HL-60 (cell line): Measurements from ENCODE around the gene STAT6.

Experiments used
- DNase-seq, 2 experiments: peaks; one replicate each; pipeline ENCODE4 v3.0.0-alpha.2; 2010 to 2020; ENCODE audit warnings: low read depth in 1 of 2, low spot score in 1 of 2
- H3K27ac ChIP-seq: fragments of 250-450 bp; sonication (Bioruptor Pico); replicated peaks from 2 replicates; pipeline ENCODE4 v1.5.1; 2020; ENCODE audit warnings: mild to moderate bottlenecking, moderate library complexity
- H3K27me3 ChIP-seq: fragments of 250-450 bp; sonication (Bioruptor Pico); 2 replicates; pipeline ENCODE4 v1.5.1; 2021; ENCODE audit warnings: mild to moderate bottlenecking, moderate library complexity; ENCODE audit not compliant: insufficient read depth, poor library complexity, severe bottlenecking
- H3K4me3 ChIP-seq: replicated peaks from 2 replicates; pipeline ENCODE4 v1.5.1; 2011; ENCODE audit warnings: mild to moderate bottlenecking, control low read depth, low read length; ENCODE audit not compliant: insufficient read depth
- GABPA ChIP-seq: IDR thresholded peaks from 2 replicates; pipeline ENCODE4 v1.6.1; 2012; ENCODE audit warnings: low read depth
- POLR2AphosphoS5 ChIP-seq: IDR thresholded peaks from 2 replicates; pipeline ENCODE4 v1.6.1; 2012; ENCODE audit warnings: low read depth
- SPI1 ChIP-seq: IDR thresholded peaks from 2 replicates; pipeline ENCODE4 v1.6.1; 2012; ENCODE audit warnings: low read depth, mild to moderate bottlenecking, borderline replicate concordance
- TF ChIP-seq, protein P1 (sequence below): IDR thresholded peaks from 2 replicates; pipeline ENCODE4 v1.6.1; 2012; ENCODE audit warnings: low read depth; ENCODE audit not compliant: insufficient replicate concordance
- TF ChIP-seq, protein P2 (sequence below): IDR thresholded peaks from one replicate; pipeline ENCODE4 v1.5.1; 2011; ENCODE audit warnings: low read length, control low read depth, inconsistent platforms; ENCODE audit not compliant: insufficient read depth

Gene STAT6

GRCh38 chr12:57159311-57159710, 48.1 kb upstream of the STAT6 start:
- no peaks in the 10 kb centered on the region for H3K27me3 ChIP-seq
- H3K4me3 ChIP-seq, result no peak overlapping the region
- DNase-seq, result no peak
- TF ChIP-seq SPI1, result no peak
- TF ChIP-seq, protein P1, sequence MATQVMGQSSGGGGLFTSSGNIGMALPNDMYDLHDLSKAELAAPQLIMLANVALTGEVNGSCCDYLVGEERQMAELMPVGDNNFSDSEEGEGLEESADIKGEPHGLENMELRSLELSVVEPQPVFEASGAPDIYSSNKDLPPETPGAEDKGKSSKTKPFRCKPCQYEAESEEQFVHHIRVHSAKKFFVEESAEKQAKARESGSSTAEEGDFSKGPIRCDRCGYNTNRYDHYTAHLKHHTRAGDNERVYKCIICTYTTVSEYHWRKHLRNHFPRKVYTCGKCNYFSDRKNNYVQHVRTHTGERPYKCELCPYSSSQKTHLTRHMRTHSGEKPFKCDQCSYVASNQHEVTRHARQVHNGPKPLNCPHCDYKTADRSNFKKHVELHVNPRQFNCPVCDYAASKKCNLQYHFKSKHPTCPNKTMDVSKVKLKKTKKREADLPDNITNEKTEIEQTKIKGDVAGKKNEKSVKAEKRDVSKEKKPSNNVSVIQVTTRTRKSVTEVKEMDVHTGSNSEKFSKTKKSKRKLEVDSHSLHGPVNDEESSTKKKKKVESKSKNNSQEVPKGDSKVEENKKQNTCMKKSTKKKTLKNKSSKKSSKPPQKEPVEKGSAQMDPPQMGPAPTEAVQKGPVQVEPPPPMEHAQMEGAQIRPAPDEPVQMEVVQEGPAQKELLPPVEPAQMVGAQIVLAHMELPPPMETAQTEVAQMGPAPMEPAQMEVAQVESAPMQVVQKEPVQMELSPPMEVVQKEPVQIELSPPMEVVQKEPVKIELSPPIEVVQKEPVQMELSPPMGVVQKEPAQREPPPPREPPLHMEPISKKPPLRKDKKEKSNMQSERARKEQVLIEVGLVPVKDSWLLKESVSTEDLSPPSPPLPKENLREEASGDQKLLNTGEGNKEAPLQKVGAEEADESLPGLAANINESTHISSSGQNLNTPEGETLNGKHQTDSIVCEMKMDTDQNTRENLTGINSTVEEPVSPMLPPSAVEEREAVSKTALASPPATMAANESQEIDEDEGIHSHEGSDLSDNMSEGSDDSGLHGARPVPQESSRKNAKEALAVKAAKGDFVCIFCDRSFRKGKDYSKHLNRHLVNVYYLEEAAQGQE, result no peak
- no peak for TF ChIP-seq GABPA
- TF ChIP-seq, protein P2, sequence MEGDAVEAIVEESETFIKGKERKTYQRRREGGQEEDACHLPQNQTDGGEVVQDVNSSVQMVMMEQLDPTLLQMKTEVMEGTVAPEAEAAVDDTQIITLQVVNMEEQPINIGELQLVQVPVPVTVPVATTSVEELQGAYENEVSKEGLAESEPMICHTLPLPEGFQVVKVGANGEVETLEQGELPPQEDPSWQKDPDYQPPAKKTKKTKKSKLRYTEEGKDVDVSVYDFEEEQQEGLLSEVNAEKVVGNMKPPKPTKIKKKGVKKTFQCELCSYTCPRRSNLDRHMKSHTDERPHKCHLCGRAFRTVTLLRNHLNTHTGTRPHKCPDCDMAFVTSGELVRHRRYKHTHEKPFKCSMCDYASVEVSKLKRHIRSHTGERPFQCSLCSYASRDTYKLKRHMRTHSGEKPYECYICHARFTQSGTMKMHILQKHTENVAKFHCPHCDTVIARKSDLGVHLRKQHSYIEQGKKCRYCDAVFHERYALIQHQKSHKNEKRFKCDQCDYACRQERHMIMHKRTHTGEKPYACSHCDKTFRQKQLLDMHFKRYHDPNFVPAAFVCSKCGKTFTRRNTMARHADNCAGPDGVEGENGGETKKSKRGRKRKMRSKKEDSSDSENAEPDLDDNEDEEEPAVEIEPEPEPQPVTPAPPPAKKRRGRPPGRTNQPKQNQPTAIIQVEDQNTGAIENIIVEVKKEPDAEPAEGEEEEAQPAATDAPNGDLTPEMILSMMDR, result no peak
- TF ChIP-seq POLR2AphosphoS5, result no peak
- no peak overlapping the region for H3K27ac ChIP-seq

GRCh38 chr12:57158665-57159064, 47.5 kb upstream of the STAT6 start:
- H3K4me3 ChIP-seq, result no peak overlapping the region
- TF ChIP-seq POLR2AphosphoS5, result no peak
- TF ChIP-seq, protein P1, result no peak
- no peak for TF ChIP-seq SPI1
- H3K27me3 ChIP-seq, result no peaks in the 10 kb centered on the region
- no peak for DNase-seq
- H3K27ac ChIP-seq, result no peak overlapping the region

GRCh38 chr12:57158186-57158585, 47.0 kb upstream of the STAT6 start:
- H3K27me3 ChIP-seq, result no peaks in the 10 kb centered on the region
- DNase-seq, result no peak
- H3K4me3 ChIP-seq, result no peak overlapping the region
- H3K27ac ChIP-seq, result no peak overlapping the region
- TF ChIP-seq, protein P2, result no peak
- no peak for TF ChIP-seq POLR2AphosphoS5
- no peak for TF ChIP-seq SPI1
- no peak for TF ChIP-seq GABPA
- TF ChIP-seq, protein P1, result no peak
